ENCODE results near the gene NDE1. TPM values are rescaled to one million over a fixed set of nuclear protein-coding genes. Genes with fewer than 3 reads are reported as not detected.

The NDE1 gene
- total and polyA plus RNA-seq, 9 of the 15 experiments (the other 6 are each of a cell fraction or from before 2014, with no cell fraction given), result 3.1 to 59.9 (median 30.0) TPM

GRCh38 chr16:15765880-15766279, 115.8 kb downstream of the NDE1 start (continued):
- no peak for TF ChIP-seq PBX2 (CRISPR knock-in tag; IDR thresholded peaks at IDR 0.05; ENCODE audit: low read depth)
- TF ChIP-seq PBX2 (tag; conservative IDR thresholded peaks at IDR 0.05; ENCODE audit: low read depth), result 0 out of 2 replicates have a peak, but pooled peaks have one; percentile 18
- TF ChIP-seq ZBTB33 (CRISPR knock-in tag; IDR thresholded peaks at IDR 0.05), result no peak
- no peak for TF ChIP-seq COPS2 (conservative IDR thresholded peaks at IDR 0.05)
- TF ChIP-seq TEAD2 (tag; IDR thresholded peaks at IDR 0.05), result no peak
- TF ChIP-seq KLF13 (tag; IDR thresholded peaks at IDR 0.05; ENCODE audit: borderline replicate concordance, low read depth), result no peak
- TF ChIP-seq RAD21 (CRISPR knock-in tag; conservative IDR thresholded peaks at IDR 0.05 in 1 of 2, IDR thresholded peaks at IDR 0.05 in 1 of 2), result peak; percentile 70 to 85
- TF ChIP-seq RNF2 (IDR thresholded peaks at IDR 0.05), result no peak
- peak in 1 of 2 experiments; percentile 43; a peak in 1 of 4 replicates for TF ChIP-seq RCOR1 (IDR thresholded peaks at IDR 0.05; ENCODE audit: borderline replicate concordance in 1 of 2, low read depth in 2 of 2, low read length in 2 of 2)
- no peak for TF ChIP-seq AFF4 (CRISPR knock-in tag; IDR thresholded peaks at IDR 0.05)
- no peak for TF ChIP-seq E2F5 (CRISPR knock-in tag; IDR thresholded peaks at IDR 0.05)
- TF ChIP-seq JUND (IDR thresholded peaks at IDR 0.05; ENCODE audit: borderline replicate concordance, low read depth, low read length), result peak; percentile 32; the same call in 1 of the 2 replicates
- no peak for TF ChIP-seq JUND (tag; IDR thresholded peaks at IDR 0.05; ENCODE audit: borderline replicate concordance, low read depth, low read length)
- TF ChIP-seq ARID2 (IDR thresholded peaks at IDR 0.05), result no peak
- no peak for TF ChIP-seq SMAD4 (CRISPR knock-in tag; conservative IDR thresholded peaks at IDR 0.05)
- TF ChIP-seq ZNF384 (IDR thresholded peaks at IDR 0.05; ENCODE audit: low read depth, low read length), result peak; percentile 4; the same call in 1 of the 2 replicates
- TF ChIP-seq RBM39 (optimal IDR thresholded peaks at IDR 0.05; ENCODE audit: low read depth, low read length), result no peak
- no peak for TF ChIP-seq THAP7 (CRISPR knock-in tag; IDR thresholded peaks at IDR 0.05)
- no peak for TF ChIP-seq CSDE1 (IDR thresholded peaks at IDR 0.05)
